EL (cell line): Measurements from ENCODE around the gene RPL32.
A peak's percentile ranks its signal among the peaks of the same experiment; 100 is the strongest.
"Not testable (repeated sequence)": the region's sequence is repeated elsewhere in the genome, so short reads cannot be mapped to it uniquely, and the experiment has no call there.

ENCODE experiments used
- DNase-seq: peaks from one replicate; pipeline ENCODE4 v3.0.0-alpha.2; 2016

RPL32 gene

GRCh38 chr3:12803371-12803770 is 38.0 kb downstream of the RPL32 start:
- no peak for DNase-seq

- DNase-seq: no peak
Observed at GRCh38 chr3:12799525-12800440, 41.6 kb downstream of the RPL32 start.

GRCh38 chr3:12798559-12799179 is 42.7 kb downstream of the RPL32 start:
- DNase-seq: no peak

GRCh38 chr3:12797892-12798558 is 43.3 kb downstream of the RPL32 start:
- DNase-seq: no peak

- no peak for DNase-seq
Observed at GRCh38 chr3:12797124-12797891, 44.1 kb downstream of the RPL32 start.

- peak; percentile 57 for DNase-seq
Observed at GRCh38 chr3:12796171-12797123, 44.9 kb downstream of the RPL32 start, which contains the start of gene CAND2. TSS of gene CAND2 (plus strand) at chr3:12796680. CDS start at chr3:12796721, 41 bp downstream.

- no peak for DNase-seq
Observed at GRCh38 chr3:12793701-12794100, 47.7 kb downstream of the RPL32 start.

- DNase-seq: no peak
Observed at GRCh38 chr3:12791430-12791829, 49.9 kb downstream of the RPL32 start.

- not testable (repeated sequence) for DNase-seq
Observed at GRCh38 chr3:12787967-12788690, 53.2 kb downstream of the RPL32 start.

GRCh38 chr3:12787346-12787745 is 54.0 kb downstream of the RPL32 start:
- peak; percentile 55 for DNase-seq

- DNase-seq: no peak
Observed at GRCh38 chr3:12785096-12785495, 56.3 kb downstream of the RPL32 start.
